ENCODE measurements around the gene SYT13.
A peak's percentile ranks its signal among the peaks of the same experiment; 100 is the strongest.

The SYT13 gene

DNA sequence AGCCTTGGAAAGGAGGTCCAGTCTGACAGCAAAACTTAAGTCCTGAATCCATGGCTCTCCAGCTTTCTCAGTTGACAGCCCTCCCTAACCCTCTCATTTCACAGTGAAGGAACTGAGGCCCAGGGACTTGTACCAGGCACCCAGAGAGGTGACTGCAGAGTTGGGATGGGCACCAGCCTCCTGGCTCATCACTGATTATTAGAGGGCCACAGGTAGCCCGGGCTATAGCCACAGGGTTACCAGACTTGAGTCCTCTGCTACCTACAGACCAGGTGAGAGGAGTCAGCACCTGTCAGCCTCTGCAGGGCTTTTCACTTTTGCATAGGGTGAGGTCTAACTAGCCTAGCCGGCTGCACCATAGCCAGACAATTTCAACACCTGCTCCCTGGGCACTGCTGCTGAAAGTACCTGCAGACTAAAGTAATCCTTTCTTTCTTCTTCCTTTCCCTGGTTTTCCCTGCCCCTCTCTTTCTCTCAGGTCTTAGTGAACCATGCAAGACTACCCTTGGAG, 37.6 kb downstream of the SYT13 start:
- no peak for DNase-seq (ENCODE audit: low spot score)

DNA sequence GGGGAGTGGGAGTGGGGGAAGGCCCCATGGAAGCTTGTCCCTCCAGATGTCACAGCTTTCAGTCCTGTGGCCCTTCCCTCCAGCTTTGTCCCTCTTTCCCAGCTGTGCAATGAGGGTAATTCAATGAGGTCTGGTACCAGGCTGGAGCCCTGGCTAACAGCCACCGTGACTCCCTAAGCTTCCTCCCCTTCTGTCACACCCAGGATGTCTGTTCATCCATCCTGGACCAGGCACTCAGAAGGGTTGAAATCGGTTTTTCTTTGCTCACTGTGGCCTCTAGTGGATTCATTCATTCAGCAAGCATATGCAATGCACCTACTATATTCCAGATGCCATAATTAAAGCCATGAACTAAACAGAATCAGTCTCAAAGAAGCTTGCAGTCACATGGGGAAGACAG, 38.7 kb downstream of the SYT13 start:
- no peak for DNase-seq (ENCODE audit: low spot score)

GRCh38 chr11:45246241-45246640, 39.9 kb downstream of the SYT13 start:
- no peak for DNase-seq (ENCODE audit: low spot score)

GRCh38 chr11:45245218-45246045, 40.7 kb downstream of the SYT13 start:
- no peak for DNase-seq (ENCODE audit: low spot score)

DNA sequence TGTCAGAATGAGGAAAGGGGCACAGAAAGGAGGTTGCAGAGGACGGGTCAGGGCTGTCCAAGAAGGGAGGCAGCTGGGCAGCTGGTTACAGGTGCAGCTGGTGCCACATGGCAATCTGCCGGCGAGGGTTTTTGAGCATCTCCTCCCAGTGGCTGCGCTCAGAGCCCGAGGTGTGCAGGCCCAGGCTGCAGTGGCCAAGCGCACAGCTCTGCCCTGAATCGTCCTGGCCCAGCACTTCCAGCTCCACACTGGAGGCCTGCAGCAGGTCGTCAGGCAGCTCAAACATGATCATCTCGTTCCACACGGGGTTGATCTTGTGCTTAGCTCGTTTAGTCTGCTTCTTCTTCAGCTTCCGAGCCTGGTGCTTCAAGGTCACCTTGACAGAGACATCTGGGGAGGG, 42.2 kb downstream of the SYT13 start:
- no peak for DNase-seq (ENCODE audit: low spot score)

DNA sequence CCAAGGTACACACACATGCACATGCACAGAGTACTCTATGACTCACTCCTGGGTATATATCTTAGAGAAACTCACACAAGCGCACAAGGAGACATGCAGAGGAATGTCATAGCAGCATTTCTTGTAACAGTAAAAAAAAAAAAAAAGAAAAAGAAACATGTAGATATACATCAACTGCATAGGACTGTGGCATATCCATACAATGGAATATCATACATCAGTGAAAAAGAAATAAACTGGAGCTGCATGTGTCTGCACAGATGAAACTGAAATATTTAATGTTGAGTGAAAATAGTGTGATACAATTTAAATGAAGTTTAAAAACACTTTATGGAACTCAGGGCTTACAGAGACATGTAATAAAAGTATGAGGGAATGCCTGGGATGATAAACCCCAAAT, 46.4 kb downstream of the SYT13 start:
- no peak for DNase-seq (ENCODE audit: low spot score)

DNA sequence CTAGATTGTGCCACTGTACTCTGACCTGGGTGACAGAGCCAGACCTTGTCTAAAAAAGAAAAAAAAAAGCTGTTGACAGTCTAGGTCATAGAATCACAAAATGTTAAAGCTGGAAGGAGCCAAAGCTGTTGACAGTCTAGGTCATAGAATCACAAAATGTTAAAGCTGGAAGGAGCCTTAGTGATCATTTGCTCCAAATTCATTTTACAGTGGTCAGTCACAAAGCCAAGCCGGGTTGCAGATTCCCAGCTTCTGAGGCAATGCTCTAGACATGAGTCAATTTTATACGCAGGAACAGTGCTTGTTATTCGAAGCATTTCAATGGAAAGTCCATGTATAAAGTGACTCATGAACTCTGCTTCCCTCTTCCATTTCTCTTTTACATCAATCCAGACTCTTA, 47.4 kb downstream of the SYT13 start:
- no peak for DNase-seq (ENCODE audit: low spot score)

- no peak for DNase-seq (ENCODE audit: low spot score)
Measured at GRCh38 chr11:45237711-45238315, 48.3 kb downstream of the SYT13 start.

DNA sequence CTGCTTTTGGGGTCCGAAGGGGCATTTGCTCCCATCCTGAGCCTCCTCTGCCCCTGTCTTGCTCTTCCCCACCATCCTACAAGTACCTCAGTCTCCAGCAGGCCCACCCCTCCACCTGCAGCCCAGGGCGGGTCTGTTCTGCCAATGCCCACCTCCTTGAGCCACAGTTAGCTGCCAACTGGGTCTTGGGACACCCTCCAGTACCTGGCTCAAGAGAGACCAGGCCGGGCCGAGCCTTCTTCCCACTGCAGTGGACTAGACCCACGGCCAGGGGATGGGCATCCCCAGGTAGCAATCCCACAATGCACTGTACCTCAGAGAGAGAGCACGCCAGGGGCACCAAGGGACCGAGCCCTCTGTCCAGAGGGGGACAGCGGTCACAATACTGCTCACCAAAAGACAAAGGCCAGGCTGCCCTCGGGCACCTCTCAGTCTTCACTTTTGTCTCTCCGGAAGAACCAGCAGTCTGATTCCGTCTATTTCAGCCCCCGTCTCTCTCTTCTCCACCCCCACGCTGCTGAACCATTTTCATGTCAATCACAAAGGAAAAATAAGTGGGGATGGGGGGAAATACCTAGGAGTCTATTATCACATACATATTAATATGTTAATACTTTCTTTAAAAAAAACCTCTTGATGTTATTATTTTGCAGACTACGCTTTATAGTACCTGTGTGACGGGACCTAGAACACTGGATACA, 51.7 kb downstream of the SYT13 start:
- no peak for DNase-seq (ENCODE audit: low spot score)

DNA sequence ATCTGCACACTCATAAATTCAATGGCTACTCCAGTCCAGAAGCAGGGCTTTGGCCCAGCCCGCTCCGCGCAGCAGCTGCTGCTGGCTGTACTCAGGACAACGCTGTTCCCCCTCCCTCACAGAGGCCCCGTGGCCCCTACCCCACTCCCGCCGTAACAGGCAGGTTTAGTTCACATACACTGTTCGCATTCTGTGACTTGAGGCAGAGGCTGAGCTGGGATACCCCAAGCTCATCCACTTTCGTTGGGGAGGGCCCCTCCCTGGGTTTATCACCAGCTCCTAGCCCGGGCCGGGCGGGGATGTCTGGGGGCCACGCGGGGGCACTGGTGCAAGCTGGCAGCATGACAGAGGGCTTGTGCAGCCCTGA, 52.4 kb downstream of the SYT13 start:
- DNase-seq (ENCODE audit: low spot score), result no peak

DNA sequence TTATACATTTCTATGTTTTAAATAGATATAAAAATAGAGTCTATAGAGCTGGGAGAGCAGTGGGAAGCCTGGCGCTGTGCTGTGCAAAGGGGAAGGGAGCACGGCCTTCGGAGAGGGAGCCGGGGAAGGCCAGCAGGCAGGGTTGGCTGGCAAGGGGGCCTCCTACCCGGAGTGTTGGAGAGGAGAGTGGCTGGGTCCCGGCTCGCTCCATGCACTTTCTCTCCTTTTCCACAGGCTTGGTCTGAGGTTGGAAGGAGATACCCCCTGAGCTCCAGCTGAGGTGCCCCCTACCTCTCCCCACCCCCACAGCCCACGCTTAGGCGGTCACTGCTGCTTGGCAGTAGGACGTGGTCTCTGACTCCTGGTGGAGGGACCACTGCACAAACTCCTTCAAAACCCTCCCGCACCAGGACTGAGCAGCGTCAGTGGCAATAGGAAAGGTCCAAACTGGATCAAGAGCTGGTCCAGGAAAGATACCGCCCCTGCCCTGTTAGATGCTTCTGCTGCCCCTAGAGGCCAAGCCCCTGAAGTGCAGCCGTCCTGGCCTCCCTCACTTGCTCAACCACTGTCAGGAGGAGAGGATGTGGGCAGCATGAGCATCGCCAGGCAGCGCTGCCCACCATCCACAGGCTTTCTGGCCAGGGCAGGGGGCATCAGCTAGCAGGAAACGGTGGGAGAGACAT, 52.9 kb downstream of the SYT13 start:
- DNase-seq (ENCODE audit: low spot score), result peak; percentile 65

DNA sequence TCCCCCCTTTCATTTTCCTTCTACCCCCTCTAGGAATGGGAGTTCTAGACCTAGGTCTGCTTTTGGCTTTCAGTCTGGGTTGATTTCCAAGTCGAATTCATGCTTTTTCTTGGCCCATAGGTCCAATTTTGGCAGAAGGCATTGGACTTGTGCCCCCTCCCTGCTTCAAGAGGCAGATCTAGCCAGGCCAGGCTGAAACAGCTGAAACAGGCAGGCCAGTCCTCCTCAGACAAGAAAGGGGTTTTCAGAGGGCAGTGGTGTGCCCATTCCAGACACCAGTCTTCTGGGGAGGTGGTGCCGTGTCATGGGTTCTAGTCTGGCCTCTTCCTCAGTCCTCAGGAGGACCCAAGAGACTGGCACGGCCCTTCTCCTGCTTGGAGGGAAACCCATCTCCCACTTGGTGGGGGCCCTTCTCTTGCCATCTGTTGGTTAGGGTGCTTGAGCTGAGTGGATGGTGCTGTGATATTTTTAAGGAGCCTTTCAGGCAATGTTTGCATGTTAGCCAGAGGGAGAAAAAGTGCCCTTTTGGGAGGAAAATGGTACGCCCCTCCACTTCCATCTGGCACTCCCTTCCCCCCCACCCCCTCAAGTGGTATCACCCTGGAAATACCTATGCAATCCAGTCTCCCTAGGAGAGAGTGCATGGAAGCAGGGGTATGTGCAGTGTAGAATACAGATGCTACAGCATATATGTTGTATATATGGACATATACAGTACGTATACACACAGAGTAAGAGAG, 53.6 kb downstream of the SYT13 start:
- no peak for DNase-seq (ENCODE audit: low spot score)

DNA sequence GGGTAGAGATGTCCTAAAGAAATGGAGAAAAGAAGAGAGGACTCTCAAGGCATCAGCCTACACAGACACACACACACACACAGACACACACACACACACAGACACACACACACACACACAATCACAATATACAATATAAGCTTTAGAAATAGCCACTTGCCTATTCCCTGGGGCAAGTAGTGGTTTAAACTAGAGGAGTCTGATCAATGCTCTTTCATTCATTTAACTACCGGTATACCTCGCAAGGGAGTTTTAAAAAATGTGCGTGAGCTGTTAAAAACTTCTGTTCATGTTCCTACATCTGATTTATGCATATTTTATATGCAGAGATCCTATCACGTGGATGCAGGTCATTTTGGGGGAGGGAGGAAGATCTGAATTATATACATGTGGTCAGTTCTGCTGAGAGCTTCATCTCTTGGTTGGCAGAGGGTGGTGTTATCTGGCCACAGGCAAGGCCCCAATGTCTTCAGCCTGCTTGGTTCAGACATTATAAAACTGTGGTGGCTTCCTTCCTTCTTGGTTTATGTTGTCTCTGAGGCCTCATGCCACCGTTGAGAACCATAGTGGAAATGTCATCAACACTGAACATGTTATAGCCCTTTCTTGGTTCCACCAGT, 56.6 kb downstream of the SYT13 start:
- no peak for DNase-seq (ENCODE audit: low spot score)

GRCh38 chr11:45227836-45228235, 58.3 kb downstream of the SYT13 start:
- no peak for DNase-seq (ENCODE audit: low spot score)

GRCh38 chr11:45226901-45227300, 59.2 kb downstream of the SYT13 start:
- no peak for DNase-seq (ENCODE audit: low spot score)

GRCh38 chr11:45225961-45226871, 59.9 kb downstream of the SYT13 start:
- DNase-seq (ENCODE audit: low spot score), result no peak

GRCh38 chr11:45225277-45225676, 60.9 kb downstream of the SYT13 start:
- no peak for DNase-seq (ENCODE audit: low spot score)

GRCh38 chr11:45224766-45225165, 61.4 kb downstream of the SYT13 start:
- no peak for DNase-seq (ENCODE audit: low spot score)

- no peak for DNase-seq (ENCODE audit: low spot score)
Measured at GRCh38 chr11:45223496-45223895, 62.6 kb downstream of the SYT13 start.

DNA sequence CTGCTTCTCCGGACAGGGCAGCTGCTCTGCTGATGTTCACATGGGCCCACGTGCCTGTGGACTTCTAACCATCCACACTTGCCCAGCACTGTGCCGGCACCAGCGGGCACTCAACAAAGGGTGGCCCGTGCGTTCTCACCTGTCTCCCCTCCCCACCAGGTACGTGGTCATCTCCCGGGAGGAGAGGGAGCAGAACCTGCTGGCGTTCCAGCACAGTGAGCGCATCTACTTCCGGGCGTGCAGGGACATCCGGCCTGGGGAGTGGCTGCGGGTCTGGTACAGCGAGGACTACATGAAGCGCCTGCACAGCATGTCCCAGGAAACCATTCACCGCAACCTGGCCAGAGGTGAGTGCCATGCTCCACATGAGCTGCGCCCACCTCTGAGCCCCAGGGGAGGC, 66.7 kb downstream of the SYT13 start:
- DNase-seq (ENCODE audit: low spot score), result no peak
